Measurements from ENCODE around the gene IGSF11.
"Not testable (repeated sequence)": the region's sequence is repeated elsewhere in the genome, so short reads cannot be mapped to it uniquely, and the experiment has no call there.

The IGSF11 gene, protein sequence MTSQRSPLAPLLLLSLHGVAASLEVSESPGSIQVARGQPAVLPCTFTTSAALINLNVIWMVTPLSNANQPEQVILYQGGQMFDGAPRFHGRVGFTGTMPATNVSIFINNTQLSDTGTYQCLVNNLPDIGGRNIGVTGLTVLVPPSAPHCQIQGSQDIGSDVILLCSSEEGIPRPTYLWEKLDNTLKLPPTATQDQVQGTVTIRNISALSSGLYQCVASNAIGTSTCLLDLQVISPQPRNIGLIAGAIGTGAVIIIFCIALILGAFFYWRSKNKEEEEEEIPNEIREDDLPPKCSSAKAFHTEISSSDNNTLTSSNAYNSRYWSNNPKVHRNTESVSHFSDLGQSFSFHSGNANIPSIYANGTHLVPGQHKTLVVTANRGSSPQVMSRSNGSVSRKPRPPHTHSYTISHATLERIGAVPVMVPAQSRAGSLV

GRCh38 chr3:119034256-119035013 lies at the start of gene IGSF11:
Gene IGSF11, minus strand, starts transcription at chr3:119034846. Its CDS starts 264 bp downstream, at chr3:119034582.
- DNase-seq, result peak; percentile 74

DNA sequence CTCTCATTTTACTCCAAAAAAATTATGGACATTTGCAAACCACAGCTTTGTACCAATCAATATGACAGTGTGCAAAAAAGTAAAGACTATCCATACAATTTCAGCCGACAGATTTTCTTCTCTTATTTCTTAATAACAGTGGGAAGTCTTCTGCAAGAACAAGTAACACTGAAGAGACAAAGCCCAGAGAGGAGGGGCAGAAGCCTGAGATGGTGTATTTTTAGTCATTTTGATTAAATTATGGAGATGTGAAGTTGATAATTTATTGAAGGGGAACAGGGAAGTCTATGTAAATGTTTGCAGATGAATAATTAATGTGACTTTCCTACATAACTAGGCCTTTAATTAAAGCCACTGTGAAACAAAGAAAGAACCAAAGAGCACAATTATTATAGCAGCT lies 45.7 kb upstream of the IGSF11 start:
- peak; percentile 27 for DNase-seq

DNA sequence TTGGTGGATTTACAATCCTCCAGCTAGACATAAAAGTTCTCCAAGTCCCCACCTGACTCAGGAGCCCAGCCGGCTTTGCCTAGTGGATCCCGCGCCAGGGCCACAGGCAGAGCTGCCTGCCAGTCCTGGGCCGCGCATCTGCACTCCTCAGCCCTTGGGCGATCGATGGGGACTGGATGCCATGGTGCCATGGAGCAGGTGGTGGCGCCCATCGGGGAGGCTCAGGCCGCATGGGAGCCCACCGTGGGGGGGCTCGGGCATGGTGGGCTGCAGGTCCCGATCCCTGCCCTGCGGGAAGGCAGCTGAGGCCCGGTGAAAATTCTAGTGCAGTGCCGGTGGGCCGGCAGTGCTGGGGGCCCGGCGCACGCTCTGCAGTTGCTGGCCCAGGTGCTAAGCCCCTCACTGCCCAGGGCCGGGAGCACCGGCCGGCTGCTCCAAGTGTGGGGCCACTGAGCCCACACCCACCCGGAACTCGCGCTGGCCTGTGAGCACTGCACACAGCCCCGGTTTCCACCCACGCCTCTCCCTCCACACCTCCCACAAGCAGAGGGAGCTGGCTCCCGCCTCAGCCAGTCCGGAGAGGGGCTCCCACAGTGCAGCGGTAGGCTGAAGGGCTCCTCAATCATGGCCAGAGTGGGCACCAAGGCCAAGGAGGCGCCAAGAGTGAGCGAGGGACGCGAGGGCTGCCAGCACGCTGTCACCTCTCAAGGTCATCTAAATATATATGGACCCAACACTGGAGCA lies 38.8 kb upstream of the IGSF11 start:
- DNase-seq, result no peak

DNA sequence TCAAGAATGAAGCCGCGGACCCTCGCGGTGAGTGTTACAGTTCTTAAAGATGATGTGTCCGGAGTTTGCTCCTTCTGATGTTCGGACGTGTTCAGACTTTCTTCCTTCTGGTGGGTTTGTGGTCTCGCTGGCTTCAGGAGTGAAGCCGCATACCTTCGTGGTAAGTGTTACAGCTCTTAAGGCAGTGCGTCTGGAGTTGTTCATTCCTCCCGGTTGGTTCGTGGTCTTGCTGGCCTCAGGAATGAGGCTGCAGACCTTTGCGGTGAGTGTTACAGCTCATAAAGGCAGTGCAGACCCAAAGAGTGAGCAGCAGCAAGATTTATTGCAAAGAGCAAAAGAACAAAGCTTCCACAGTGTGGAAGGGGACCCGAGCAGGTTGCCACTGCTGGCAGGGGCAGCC lies 37.8 kb upstream of the IGSF11 start:
- not testable (repeated sequence) for DNase-seq

DNA sequence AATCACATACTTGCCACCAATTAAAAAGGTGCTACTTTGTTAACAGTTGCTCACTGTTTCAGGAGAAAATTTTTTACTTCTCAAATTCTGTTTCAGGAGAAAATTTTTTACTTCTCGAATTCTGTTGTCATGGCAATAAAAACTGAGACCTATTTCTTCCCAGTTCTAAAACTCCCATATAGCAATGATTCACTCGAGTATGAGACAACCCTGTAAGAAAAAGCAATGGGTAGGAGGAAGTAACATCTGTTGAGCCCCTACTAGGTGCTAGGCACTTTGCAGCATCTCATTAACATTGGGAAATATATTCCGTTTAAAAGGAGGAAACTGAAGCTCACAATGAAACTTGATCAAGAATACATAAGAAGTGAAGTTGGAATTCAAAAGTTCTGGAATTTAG lies 35.1 kb upstream of the IGSF11 start:
- no peak for DNase-seq

GRCh38 chr3:119063471-119063870 lies 28.8 kb upstream of the IGSF11 start:
- DNase-seq, result no peak

- no peak for DNase-seq
Measured at GRCh38 chr3:119062892-119063291, 28.2 kb upstream of the IGSF11 start.

DNA sequence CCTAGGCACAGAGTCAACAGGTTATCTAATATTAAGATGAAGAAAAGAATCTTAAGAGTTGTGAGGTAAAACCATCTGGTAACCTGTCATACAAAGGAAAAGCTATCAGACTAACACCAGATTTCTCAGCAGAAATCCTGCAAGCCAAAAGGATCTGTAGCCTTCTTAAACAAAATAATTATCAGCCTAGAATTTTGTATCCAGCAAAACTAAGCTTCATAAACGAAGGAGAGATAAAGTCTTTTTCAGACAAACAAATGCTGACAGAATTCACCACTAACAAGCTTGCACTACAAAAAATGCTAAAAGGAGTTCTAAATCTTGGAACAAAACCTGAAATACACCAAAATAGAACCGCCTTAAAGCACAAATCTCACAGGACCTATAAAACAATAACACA lies 9.9 kb upstream of the IGSF11 start:
- DNase-seq, result no peak

DNA sequence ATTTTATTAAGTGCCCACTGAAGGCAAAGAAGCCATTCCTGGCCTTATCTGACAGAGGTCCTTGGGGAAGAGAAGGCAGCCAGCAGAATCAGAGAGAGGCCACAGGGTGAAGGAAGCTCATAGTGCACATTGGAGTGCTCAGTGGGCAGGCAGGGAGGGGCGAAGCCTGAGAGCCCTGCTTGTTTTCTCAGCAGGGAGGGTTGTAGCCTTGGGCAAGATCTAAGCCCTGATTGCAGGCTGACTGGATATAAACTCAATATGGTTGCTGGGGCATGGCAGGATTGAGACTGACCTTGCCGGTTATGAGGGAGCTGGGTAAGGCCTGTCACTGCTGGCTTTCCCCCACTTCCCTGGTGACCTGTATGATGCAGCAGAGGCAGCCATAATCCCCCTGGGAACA lies 7.5 kb upstream of the IGSF11 start:
- DNase-seq, result peak; percentile 39

GRCh38 chr3:119035014-119035346 lies 334 bp upstream of the IGSF11 start:
- no peak for DNase-seq

DNA sequence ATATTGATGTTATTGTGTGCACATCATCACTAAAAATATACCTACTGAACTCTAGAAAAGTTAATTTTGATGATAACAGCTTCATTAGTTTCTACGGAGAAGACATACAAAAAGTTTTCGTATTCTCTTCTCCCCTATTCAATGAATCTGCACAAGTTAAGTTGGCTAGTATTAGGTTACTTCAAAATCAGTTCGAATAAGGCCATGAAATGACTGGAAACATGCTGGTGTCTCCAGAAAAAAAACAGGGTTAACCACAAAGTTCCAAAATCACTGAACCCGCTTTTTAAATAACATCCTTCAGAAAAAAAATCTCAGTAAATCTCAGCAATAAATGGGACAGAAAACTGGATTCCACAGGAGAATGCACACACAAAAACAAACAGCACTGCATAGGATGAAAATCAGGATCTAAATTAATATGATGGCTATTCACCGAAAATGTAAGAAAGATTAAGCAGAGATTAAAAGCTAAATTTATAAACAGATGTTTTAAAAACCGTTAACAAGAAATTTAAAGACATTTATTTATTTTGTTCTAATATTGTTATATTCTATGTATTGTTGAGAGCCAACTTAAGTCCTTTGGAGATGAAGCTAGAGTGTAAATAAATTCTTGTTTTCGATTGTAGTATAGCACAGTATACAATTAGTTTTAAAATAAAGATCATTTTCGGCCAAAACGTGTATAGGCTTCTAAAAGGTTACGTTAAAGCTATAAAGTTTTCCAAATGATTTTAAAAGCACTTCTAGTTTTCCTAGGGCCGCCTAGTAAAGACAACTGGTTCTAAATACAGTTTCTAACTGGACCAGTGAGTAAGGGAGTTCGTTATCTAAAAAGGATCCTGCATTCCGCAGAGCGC lies 1.0 kb downstream of the IGSF11 start:
- no peak for DNase-seq

DNA sequence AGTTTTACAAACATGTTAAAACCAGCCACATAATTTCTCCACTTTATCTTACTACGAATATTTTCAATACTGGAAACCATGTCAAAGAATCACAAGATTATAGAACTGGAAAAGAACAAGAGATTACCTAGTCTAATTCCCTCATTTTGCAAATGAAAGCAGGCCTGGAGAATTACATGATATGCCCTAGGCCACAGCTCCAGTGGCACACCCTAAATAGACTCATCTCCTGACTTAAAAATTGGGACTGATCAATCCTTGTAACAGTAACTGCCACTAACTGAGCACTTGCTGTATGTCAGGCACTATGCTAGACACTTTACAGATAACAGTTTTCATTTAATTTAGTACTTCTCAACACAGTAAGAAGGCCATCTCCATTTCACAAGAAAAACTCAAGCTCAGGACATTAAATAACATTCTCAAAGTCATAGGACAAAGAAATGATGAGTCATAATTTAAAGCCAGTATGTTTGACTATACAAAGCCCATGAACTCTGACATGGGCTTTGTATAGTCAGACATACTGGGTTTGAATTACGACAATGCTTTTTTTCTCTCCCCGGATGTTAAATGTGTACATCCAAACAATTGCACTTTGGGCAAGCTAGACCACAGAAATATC lies 9.4 kb downstream of the IGSF11 start:
- no peak for DNase-seq

- DNase-seq, result no peak
Measured at GRCh38 chr3:119019767-119020518, 14.7 kb downstream of the IGSF11 start.

DNA sequence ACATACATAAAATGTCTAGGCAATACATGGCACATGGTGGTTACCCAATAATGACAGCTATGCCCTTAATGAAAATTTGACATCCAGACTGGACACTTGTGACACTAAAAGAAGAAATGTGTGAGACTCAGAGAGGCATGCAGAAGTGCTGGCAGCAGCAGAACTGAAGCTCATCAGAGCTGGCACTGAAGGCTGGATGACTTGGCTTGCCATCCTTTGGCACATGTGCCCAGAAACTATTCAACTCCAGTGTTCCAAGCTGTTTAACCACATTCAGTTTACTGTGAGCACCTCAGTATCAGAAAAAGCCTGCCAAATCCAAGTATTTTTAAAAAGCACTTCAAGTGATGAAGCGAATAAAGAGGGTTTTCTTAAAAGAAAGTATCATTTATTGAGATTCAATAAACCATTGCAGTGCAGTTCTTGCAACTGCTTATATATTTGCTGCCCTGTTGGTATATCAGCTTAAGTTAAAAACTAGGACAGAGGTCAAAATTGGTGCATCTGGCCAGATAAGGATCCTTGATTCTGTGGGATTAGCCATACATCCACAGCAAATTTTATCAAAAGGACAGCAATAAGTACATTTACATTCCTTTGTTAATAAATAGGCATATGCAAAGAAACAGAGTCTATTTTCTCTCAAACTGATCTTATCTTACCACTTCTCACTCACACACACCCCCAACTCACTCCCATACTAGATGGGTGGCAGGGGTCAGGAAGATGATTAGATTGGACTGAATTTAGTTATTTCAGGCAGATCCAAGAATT lies 15.8 kb downstream of the IGSF11 start:
- DNase-seq, result no peak

- peak; percentile 26 for DNase-seq
Measured at GRCh38 chr3:119015942-119016341, 18.7 kb downstream of the IGSF11 start.

- DNase-seq, result peak; percentile 22
Measured at GRCh38 chr3:119013951-119014350, 20.7 kb downstream of the IGSF11 start.

GRCh38 chr3:119011528-119011927 lies 23.1 kb downstream of the IGSF11 start:
- no peak for DNase-seq

DNA sequence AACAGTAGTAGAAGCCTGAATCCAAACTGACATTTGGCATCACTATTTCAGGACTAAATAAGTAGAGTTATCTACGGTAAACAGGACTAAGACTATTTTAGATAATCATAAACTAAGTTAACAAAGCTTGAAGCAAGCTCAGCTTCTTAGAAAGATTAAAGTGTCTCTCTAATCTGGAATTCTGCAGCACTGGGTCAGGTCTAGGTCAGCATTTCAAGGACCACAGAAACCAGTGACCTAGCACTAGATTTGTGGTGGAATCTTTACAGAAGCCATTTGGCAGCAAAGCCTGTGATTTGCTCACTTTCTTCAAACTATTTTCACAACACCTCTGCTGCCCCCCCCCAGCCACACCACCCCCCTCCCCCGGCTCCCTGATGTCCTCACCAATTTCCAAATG lies 37.5 kb downstream of the IGSF11 start:
- DNase-seq, result no peak

GRCh38 chr3:118991775-118992174 lies 42.9 kb downstream of the IGSF11 start:
- DNase-seq, result no peak

DNA sequence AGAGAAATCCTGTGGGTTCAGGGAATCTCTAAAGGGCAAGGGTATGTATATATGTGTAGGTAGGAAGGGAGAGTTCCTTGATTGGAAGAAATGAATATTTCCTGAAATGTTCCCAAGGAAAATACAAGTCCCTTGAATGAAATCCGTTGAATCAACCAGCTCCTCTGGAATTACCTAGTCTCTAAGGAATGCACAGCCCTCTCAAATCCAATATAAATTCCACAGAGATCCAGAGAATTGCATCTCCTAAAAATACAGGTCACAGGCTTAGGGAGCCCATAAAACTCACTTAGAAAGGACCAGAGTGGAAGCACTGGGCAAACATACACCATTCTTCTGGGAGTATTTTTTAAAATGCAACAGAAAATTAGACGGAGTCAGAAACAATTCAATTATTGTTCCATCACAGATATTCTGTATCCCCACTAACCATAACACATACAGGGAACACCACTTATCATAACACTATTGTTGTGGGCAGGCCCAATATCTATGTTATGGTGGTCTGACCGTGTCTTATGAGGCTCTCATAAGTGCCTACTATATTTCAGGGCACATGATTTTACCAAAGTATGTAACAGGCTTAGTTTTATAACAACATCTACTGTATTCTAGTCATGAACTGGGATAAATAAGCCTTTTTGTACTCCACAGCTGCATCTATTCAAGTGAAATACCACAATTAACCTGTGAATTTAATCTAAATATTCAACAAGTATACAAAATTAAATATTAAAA lies 43.7 kb downstream of the IGSF11 start:
- no peak for DNase-seq

Data from NCI-H69 (cell line).